ENCODE measurements around the gene GRAP2. TPM values are rescaled to one million over a fixed set of nuclear protein-coding genes. Genes with fewer than 3 reads are reported as not detected.

GRAP2 gene
- total RNA-seq, result 10 to 100 TPM in 1 of 4 donors, 1 to 10 TPM in 3; 3.8 to 10.5 (median 4.3) TPM

- no peaks in the 10 kb centered on the region for H3K27me3 ChIP-seq
- 78 to 80% methylated on average over 4 of the region's 4 CpGs for WGBS, 2 donors
- no peaks in the 10 kb centered on the region for H3K36me3 ChIP-seq
- DNase-seq (ENCODE audit: low spot score in 2 of 2), result no peak
- TF ChIP-seq EP300 (IDR thresholded peaks at IDR 0.05), result no peak
- no peak for TF ChIP-seq POLR2A (IDR thresholded peaks at IDR 0.05)
- TF ChIP-seq CTCF (IDR thresholded peaks at IDR 0.05), result no peak
- peak within 1 kb of the TSS in 1 of 4 donors; percentile 43 for H3K27ac ChIP-seq
- no peaks in the 10 kb centered on the region for H3K9me3 ChIP-seq
- peaks cover 0 to 13% (median 5%) of the 10 kb centered on the region in 4 donors for H3K4me1 ChIP-seq
- peak within 1 kb of the TSS in 1 of 4 donors; percentile 7 for H3K4me3 ChIP-seq
Measured at GRCh38 chr22:39900306-39901227, at the start of gene GRAP2. GRAP2 (plus strand) TSS chr22:39901084; CDS start chr22:39947107, 46,023 bp downstream.

DNA sequence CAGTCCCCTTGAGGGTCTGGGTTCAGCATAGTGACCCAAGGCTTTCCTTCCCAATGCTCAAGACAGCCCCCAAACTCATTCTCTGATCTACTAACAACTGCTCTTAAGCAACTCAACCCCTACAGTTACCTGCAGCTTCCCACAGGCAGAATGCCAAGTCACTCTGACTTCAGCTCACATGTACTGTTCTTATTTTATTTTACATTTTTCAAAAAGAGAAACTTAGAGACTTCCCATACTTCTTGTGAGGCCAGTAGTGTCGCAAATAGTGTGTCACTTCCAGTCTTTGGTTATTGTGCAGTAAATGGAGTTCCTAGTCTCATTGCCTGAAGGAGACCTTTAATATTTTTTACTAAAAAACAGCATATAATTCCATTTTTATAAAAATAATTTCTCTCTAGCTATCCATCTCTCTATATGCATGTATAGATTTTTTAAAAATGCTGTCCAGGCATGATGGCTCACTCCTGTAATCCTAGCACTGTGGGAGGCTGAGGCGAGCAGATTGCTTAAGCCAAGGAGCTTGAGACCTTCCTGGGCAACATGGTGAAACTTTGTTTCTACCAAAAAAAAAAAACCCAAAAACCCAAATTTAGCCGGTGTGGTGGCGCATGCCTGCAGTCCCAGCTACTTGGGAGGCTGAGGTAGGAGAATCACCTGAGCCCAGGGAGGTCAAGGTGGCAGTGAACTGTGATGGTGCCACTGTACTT is 49.1 kb upstream of the GRAP2 start:
- TF ChIP-seq EP300 (IDR thresholded peaks at IDR 0.05) (no peak), POLR2A (IDR thresholded peaks at IDR 0.05) (no peak), CTCF (IDR thresholded peaks at IDR 0.05) (no peak)
- Histone ChIP-seq H3K4me3 (no peak overlapping the region), H3K4me1 (no peaks in the 10 kb centered on the region), H3K9me3 (no peaks in the 10 kb centered on the region), H3K27ac (no peak overlapping the region), H3K27me3 (no peaks in the 10 kb centered on the region), H3K36me3 (no peaks in the 10 kb centered on the region)
- WGBS, 2 donors, result 93 to 94% methylated on average over 4 of the region's 4 CpGs
- no peak for DNase-seq (ENCODE audit: low spot score in 2 of 2)

- no peaks in the 10 kb centered on the region for H3K4me1 ChIP-seq
Measured at GRCh38 chr22:39852799-39853198, 48.1 kb upstream of the GRAP2 start.

DNA sequence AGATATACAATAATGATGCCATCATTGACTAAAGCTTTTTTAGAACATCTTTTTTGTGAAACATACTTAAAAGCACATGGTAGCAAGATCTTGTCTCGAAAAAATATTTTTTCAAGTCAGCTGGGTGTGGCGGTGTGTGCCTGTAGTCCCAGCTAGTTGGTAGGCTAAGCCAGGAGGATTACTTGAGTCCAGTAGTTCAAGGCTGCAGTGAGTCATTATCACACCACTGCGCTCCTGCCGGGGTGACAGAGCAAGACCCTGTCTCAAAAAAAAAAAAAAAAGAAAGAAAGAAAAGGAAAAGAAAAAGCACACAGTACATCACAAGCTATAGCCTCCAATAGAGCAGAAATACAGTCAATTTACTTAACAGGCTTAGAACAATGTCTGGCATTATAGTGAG is 44.3 kb upstream of the GRAP2 start:
- Histone ChIP-seq H3K9me3 (peaks cover 0 to 4% (median 0%) of the 10 kb centered on the region in 4 donors), H3K27me3 (no peaks in the 10 kb centered on the region), H3K27ac (no peak overlapping the region), H3K4me1 (no peaks in the 10 kb centered on the region), H3K36me3 (peaks cover 0 to 5% (median 0%) of the 10 kb centered on the region in 3 donors), H3K4me3 (no peak overlapping the region)
- DNase-seq (ENCODE audit: low spot score in 2 of 2), result no peak
- WGBS, 2 donors, result 80 to 81% methylated on average over 4 of the region's 4 CpGs
- TF ChIP-seq CTCF (IDR thresholded peaks at IDR 0.05), result no peak
- no peak for TF ChIP-seq EP300 (IDR thresholded peaks at IDR 0.05)
- TF ChIP-seq POLR2A (IDR thresholded peaks at IDR 0.05), result no peak

More at GRCh38 chr22:39852799-39853198, 48.1 kb upstream of the GRAP2 start:
- DNase-seq (ENCODE audit: low spot score in 2 of 2), result no peak
- H3K4me3 ChIP-seq, result no peak overlapping the region
- 68 to 71% methylated on average over 2 of the region's 2 CpGs for WGBS, 2 donors
- TF ChIP-seq CTCF (IDR thresholded peaks at IDR 0.05) (no peak), EP300 (IDR thresholded peaks at IDR 0.05) (no peak), POLR2A (IDR thresholded peaks at IDR 0.05) (no peak)
- no peaks in the 10 kb centered on the region for H3K9me3 ChIP-seq
- no peak overlapping the region for H3K27ac ChIP-seq
- no peaks in the 10 kb centered on the region for H3K27me3 ChIP-seq
- H3K36me3 ChIP-seq, result no peaks in the 10 kb centered on the region
